Globus pallidus (tissue), 1 donor: ENCODE measurements around the gene SLC17A4.
"Not testable (repeated sequence)": the region's sequence is repeated elsewhere in the genome, so short reads cannot be mapped to it uniquely, and the experiment has no call there.

Experiments
- DNase-seq: peaks from one replicate; pipeline ENCODE4 v3.0.0-alpha.2; 2015; ENCODE audit warnings: low spot score

The SLC17A4 gene, protein sequence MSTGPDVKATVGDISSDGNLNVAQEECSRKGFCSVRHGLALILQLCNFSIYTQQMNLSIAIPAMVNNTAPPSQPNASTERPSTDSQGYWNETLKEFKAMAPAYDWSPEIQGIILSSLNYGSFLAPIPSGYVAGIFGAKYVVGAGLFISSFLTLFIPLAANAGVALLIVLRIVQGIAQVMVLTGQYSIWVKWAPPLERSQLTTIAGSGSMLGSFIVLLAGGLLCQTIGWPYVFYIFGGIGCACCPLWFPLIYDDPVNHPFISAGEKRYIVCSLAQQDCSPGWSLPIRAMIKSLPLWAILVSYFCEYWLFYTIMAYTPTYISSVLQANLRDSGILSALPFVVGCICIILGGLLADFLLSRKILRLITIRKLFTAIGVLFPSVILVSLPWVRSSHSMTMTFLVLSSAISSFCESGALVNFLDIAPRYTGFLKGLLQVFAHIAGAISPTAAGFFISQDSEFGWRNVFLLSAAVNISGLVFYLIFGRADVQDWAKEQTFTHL

DNA sequence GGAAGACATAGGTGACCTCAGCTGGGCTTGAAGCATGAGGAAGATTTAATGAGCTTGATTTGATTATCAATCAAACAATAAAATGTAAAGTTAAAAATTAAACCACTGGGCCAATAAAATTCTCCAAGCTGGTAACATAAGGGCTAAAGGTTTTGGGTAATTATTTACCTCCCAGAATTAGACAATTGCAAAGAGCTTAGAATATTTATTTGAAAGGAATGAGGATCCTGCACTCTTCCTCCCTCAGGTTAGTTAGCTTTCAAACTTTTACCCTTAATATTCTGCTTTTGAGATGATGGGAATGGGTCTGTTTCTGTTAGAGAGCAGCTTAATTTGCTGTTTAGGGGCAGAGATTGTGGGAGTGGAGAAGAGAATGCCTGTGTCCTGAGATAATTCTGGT lies at the start of gene SLC17A4:
TSS of gene SLC17A4 (plus strand) at position 208 of the 400 bp plus-strand sequence. CDS start 7,221 bp downstream, outside the sequence.
- DNase-seq, result no peak

DNA sequence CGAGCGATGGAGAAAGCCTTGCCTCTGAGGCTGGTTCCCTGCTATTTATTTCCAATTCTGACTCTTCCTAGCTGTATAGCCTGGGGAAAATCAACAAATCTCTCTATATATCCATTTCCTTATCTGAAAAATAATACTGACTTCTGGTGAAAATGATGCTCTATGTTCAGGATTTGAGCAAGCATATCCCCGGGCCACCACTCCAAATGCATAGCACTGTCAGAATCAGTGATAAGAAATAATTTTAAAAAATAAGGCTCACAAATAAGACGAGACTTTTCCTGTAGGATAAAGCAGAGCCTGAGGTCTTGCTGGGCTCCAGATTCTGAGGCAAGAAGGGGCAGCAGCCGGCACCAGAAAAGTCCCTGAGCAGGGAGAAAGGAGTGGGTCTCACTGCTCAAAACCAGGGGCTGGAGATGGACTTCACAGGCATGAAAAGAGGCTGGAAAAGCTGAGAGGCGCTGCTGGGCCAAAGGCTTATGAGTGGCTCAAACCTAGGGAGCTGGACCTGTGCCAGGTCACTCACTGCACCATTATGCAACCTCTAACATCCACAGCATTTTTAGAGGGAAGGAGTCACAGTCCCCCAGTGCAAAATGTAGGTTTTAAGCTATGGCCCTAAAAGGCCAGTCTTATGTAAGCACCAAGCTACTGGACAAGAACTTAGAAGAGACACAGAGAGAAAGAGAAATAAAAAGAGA lies 48.1 kb upstream of the SLC17A4 start:
- DNase-seq, result no peak

DNA sequence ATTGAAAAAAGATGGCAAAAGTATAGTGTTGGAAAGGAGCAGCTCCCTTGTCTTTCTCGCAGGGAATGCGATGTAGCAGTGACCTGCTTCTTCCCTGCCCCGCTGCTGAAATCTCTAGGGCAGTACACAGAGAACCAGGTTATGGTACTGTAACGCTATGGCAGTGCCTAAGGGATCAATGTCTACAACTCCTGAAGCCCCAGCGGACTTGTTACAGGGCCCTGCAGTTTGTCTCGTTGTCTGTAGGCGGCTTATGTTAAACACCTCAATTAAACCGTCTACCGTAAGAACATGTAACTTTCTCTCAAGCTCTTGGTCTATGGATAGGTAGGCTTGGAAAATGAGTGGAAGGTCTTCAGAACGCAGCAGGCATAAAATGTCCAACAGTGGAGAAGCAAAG lies 44.8 kb upstream of the SLC17A4 start:
- no peak for DNase-seq

DNA sequence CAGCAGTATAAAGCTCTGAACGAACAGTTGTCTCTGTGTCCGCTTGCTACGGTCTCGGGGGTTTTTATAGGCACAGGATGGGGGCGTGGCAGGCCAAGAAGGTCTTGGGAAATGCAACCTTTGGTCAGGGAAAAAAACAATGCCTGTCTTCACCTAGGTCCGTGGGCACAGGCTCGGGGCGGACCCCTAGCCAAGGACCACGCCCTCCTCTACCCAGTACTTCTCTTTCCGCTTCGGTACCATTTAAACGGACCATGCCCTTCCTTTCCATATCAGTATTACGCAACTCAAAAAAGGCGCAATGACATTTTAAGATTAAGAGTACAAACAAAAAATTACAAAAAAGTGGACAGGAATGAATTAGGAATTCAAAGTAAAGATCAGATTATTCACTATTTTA lies 44.3 kb upstream of the SLC17A4 start:
- no peak for DNase-seq

DNA sequence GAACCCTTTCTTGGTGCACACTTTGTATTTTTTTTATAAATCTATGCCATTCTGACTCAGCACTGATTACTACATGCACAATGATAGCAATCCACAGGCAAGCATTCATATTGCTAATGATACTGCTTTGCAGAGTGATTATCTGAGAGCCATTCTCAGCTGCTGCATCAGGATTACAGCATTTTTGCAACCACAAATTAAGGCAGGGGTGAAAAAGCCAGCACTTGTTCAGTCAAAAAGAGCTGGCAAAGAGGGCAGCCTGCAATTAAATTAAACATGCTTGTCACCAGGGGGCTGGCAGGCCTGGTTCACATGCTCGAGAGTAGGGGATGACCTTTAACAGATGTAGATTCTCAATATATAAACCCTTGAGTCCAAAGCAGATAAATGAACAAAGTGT lies 40.7 kb upstream of the SLC17A4 start:
- DNase-seq, result no peak

GRCh38 chr6:25714765-25715164 lies 39.8 kb upstream of the SLC17A4 start:
- no peak for DNase-seq

DNA sequence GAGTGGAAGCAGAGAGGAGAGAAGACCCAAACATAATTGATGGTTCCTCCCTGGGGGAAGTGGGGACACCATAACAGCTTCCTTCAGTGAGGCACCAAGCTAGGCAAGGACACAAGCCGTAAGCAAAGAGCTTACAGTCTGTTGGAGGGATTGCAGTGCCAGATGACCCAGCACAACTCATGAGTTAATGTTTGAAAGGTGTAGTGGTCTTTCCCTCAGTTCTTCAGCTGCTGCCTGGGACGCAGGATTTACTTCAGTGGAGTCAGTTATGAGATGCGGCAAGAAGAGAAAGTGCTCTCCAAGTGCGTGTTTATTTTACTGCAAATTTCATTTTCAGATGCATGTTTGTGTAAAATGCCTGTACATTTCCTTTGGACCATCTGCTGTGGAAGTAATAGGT lies 38.7 kb upstream of the SLC17A4 start:
- no peak for DNase-seq

GRCh38 chr6:25717866-25718740 lies 36.4 kb upstream of the SLC17A4 start:
- DNase-seq, result no peak

DNA sequence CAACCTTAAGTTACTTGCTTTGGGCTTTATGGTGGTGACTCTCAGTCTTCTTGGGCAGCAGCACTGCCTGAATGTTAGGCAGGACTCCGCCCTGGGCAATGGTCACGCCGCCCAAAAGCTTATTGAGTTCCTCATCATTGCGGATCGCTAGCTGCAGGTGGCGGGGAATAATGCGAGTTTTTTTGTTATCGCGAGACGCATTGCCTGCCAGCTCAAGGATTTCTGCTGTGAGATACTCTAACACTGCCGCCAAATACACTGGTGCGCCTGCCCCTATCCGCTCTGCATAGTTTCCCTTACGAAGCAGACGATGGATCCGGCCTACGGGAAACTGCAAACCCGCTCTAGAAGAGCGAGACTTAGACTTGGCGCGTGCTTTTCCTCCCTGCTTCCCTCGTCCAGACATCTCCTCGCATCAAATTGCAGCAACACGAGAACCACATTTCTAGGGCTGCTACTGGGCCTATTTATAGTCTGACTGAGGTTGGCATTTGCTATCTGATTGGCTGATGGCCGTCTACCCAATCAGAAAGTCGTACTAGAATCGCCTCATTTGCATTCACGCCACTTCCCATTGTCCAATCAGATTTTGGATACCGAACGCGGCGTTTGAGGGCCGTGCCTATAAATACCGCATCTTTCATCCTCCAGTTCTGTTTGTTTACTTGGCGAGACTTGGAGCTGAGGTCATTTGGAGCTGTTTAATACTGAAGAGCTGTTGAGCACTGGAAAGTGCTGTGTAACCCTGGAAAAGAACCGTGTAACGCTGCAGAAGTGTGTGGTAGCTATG lies 28.2 kb upstream of the SLC17A4 start:
- no peak for DNase-seq

DNA sequence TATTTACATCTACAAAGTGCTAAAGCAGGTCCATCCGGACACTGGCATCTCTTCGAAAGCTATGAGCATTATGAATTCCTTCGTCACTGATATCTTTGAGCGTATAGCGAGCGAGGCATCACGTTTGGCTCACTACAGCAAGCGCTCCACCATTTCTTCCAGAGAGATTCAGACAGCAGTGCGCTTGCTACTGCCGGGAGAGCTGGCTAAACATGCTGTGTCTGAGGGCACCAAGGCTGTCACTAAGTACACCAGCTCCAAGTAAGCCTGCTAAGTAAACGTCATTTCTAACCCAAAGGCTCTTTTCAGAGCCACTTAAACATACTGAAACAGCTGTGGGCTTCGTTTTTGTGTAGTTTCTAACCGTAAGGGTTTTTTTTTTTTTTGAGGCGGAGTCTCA lies 27.5 kb upstream of the SLC17A4 start:
- no peak for DNase-seq

DNA sequence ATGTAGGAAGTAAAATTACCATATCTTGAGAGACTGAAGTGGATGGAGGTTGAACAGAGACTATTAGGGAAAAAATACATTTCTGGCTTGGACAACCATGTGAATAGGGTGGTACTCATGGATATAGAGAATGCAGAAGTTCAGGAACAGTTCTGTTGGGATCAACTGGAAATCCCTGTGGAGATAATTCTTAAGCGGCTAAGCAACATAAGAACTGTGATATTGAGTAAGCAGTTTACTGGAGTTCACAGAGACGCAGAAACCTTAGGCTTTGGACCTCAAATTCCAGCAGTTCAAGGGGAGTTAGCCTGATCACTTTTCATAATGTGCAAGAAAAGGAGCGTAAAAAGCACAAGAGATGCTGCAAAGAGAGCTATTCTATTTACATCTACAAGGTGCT lies 23.6 kb upstream of the SLC17A4 start:
- no peak for DNase-seq

DNA sequence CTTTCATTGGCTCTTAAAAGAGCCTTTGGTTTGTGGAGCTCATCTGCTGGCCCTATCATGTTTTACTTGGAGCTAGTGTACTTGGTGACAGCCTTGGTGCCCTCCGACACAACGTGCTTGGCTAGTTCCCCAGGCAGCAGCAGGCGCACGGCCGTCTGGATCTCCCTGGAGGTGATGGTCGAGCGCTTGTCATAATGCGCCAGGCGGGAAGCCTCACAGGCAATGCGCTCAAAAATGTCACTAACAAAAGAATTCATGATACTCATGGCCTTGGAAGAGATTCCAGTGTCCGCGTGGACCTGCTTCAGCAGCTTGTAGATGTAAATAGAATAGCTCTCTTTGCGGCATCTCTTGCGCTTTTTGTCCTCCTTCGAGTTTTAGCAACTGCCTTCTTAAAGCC lies 22.8 kb upstream of the SLC17A4 start:
- DNase-seq, result no peak

- no peak for DNase-seq
Measured at GRCh38 chr6:25732468-25733198, 21.9 kb upstream of the SLC17A4 start.

- DNase-seq, result no peak
Measured at GRCh38 chr6:25735261-25735660, 19.3 kb upstream of the SLC17A4 start.

DNA sequence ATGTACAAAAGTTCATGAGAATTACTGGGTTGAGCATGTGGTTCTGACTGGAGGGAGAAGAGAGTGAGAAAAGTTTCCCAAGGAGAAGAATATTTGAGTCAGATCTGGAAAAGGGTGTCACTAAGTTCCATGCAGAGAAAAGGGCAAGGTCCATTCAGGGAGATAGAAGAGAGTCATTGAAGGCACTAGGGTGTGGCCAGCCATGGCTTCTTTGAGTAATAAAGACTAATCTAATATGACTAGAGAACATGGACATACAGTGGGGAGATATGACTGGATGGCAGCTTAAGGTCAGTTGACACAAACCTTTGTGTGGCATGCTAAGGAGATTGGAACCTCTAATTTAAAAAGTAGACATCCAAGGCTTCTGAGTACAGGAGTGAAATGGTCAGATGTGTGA lies 10.7 kb upstream of the SLC17A4 start:
- no peak for DNase-seq

DNA sequence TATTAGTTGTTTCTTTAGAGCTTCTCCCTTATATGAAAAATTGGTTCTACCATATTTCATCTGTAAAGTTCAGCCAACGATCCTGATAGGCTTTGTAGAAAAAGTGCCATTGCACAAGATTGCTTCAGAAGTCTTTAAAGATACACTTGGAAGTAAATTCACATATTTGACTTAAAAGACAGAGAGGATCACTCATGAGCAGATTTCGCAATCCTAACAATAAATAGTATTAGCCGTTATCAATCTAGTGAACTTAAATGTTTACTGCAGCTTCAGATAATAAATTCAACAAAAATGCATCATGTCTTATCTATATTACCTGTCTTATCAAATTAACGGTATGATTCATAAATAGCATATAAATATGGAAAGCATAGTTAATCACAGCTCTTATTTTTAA lies 8.7 kb upstream of the SLC17A4 start:
- DNase-seq, result no peak

DNA sequence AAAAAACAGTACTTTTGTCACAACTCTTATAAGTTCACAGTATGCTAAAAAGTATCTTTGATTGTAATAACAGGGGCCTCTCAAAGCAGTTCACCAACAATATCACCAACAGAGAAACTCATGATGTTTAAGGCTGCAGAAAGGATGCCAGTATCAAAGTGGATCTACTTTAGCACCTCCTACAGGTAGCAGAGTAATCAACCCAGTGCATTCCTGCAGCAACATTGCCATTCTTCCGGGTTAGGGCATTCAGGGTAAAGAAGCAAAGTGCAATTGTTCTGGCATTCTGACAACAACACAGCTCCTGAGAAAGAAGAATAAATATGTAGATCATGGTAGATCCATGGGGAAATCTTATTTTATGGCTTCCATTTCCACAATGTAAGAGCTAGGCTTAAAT lies 7.6 kb upstream of the SLC17A4 start:
- DNase-seq, result no peak

DNA sequence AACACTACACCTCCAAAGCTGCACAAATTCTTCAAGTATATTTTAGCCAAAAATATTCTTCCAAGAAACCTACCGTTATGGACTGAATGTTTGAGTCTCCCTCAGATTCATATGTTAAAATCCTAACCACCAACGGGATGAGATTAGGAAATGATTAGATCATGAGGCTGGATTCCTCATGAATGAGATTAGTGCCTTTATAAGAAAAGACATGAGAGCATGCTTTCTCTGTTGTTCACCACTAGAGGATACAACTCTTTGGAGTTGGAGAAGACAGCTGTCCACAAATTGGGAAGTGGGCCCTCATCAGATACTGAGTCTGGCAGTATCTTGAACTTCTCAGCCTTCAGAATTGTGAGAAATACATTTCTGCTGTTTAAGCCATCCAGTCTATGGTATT lies 7.1 kb upstream of the SLC17A4 start:
- DNase-seq, result no peak

- DNase-seq, result no peak
Measured at GRCh38 chr6:25748049-25748448, 6.5 kb upstream of the SLC17A4 start.

- not testable (repeated sequence) for DNase-seq
Measured at GRCh38 chr6:25748601-25749517, 5.7 kb upstream of the SLC17A4 start.
